Measurements from ENCODE around the gene NRAP. TPM values are rescaled to one million over a fixed set of nuclear protein-coding genes. Genes with fewer than 3 reads are reported as not detected.

Gene NRAP
- total RNA-seq, 1 donor from 2014 or later = not detected

DNA sequence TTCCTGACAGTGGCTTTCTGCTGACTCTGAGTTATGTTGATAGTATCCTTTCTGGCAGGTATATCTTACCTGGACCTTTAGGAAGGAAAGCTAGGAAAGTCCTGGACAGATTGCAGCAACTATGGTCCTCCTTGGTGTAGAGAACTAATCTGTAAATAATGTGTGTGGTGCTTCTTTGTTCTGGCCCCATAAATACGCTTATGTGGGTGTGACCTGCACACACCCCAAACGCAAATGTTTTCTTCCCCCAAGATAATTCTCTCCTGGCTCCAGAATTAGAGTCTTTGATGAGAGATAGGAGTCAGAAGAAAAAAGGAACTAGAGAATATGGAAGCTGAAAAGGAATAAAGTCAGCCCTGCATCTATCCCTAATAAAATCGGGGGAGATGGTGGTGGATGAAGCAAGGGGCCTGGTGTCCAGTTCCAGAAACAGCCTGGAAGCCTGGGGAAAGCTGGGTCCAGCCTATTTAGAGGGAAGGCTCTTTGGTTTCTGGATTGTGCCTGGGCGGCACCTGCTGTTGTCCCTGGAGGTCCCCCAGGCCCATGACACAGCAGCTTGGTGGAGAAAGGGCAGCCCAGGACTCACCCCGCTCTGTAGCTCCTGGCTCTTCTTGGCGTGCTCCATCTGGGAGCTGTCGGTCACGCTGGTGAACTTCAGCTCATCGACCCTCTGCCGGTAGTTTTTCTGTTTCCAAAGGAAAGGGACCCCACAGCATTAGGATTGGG is 38.2 kb downstream of the NRAP start:
- Mint-ChIP-seq H3K4me1 (peaks cover 12% of the 10 kb centered on the region), H3K27me3 (ENCODE audit: insufficient read depth, low read depth) (peaks cover 12% of the 10 kb centered on the region), H3K27ac (no peak overlapping the region), H3K9me3 (no peaks in the 10 kb centered on the region), H3K36me3 (no peaks in the 10 kb centered on the region), H3K4me3 (no peak overlapping the region)
- Histone ChIP-seq H3K4me3 (no peak overlapping the region), H3K79me2 (ENCODE audit: low read depth) (no peaks in the 10 kb centered on the region), H3K4me1 (peaks cover 24% of the 10 kb centered on the region), H3K4me2 (no peak overlapping the region), H3F3A (ENCODE audit: low read depth) (peaks cover 4% of the 10 kb centered on the region), H3K9ac (no peak overlapping the region), H3K9me3 (ENCODE audit: low read depth) (no peaks in the 10 kb centered on the region), H3K36me3 (no peaks in the 10 kb centered on the region), H3K27ac (no peak overlapping the region), H3K27me3 (no peaks in the 10 kb centered on the region), H4K20me1 (ENCODE audit: low read depth) (no peaks in the 10 kb centered on the region), H2AFZ (replicated peaks) (no peak overlapping the region)
- TF ChIP-seq EZH2 (IDR thresholded peaks at IDR 0.05) (no peak), EZH2phosphoT487 (IDR thresholded peaks at IDR 0.05) (no peak)
- TF ChIP-seq, protein P1, sequence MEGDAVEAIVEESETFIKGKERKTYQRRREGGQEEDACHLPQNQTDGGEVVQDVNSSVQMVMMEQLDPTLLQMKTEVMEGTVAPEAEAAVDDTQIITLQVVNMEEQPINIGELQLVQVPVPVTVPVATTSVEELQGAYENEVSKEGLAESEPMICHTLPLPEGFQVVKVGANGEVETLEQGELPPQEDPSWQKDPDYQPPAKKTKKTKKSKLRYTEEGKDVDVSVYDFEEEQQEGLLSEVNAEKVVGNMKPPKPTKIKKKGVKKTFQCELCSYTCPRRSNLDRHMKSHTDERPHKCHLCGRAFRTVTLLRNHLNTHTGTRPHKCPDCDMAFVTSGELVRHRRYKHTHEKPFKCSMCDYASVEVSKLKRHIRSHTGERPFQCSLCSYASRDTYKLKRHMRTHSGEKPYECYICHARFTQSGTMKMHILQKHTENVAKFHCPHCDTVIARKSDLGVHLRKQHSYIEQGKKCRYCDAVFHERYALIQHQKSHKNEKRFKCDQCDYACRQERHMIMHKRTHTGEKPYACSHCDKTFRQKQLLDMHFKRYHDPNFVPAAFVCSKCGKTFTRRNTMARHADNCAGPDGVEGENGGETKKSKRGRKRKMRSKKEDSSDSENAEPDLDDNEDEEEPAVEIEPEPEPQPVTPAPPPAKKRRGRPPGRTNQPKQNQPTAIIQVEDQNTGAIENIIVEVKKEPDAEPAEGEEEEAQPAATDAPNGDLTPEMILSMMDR (IDR thresholded peaks at IDR 0.05) = no peak
- DNase-seq (ENCODE audit: low spot score) = no peak

DNA sequence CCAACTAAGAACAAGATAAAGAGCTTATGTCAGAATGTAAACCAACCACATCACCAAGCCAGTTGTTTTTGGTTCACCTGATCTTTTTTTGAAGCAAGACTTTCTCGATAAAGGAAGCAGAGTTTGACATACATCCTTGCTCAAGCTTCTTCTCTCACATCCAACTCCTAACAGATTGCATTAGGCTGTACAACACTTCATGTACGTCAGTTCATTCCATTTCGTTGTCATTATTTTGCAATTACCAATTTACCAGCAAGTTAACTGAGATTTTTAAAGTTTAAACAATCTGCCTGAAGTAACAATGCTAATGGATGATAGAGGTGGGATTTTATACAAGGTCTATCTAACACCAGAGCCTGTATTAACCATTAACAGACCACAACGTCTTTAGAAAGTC is 41.0 kb downstream of the NRAP start:
- H3K4me1 Mint-ChIP-seq = peaks cover 17% of the 10 kb centered on the region
- H3K4me3 Mint-ChIP-seq = no peak overlapping the region
- no peaks in the 10 kb centered on the region for H3K9me3 Mint-ChIP-seq
- Histone ChIP-seq H3K27me3 (no peaks in the 10 kb centered on the region), H3K27ac (no peak overlapping the region), H3K4me3 (no peak overlapping the region), H3K4me2 (no peak overlapping the region), H4K20me1 (ENCODE audit: low read depth) (no peaks in the 10 kb centered on the region), H3K79me2 (ENCODE audit: low read depth) (no peaks in the 10 kb centered on the region), H3K9ac (no peak overlapping the region), H3K36me3 (no peaks in the 10 kb centered on the region), H3F3A (ENCODE audit: low read depth) (peaks cover 15% of the 10 kb centered on the region), H2AFZ (replicated peaks) (no peak overlapping the region), H3K4me1 (peaks cover 35% of the 10 kb centered on the region), H3K9me3 (ENCODE audit: low read depth) (no peaks in the 10 kb centered on the region)
- no peak for DNase-seq (ENCODE audit: low spot score)
- peaks cover 12% of the 10 kb centered on the region for H3K27me3 Mint-ChIP-seq (ENCODE audit: insufficient read depth, low read depth)
- no peaks in the 10 kb centered on the region for H3K36me3 Mint-ChIP-seq
- H3K27ac Mint-ChIP-seq = no peak overlapping the region
- TF ChIP-seq, protein P1 (IDR thresholded peaks at IDR 0.05) = no peak
- no peak for TF ChIP-seq EZH2phosphoT487 (IDR thresholded peaks at IDR 0.05)
- no peak for TF ChIP-seq EZH2 (IDR thresholded peaks at IDR 0.05)

DNA sequence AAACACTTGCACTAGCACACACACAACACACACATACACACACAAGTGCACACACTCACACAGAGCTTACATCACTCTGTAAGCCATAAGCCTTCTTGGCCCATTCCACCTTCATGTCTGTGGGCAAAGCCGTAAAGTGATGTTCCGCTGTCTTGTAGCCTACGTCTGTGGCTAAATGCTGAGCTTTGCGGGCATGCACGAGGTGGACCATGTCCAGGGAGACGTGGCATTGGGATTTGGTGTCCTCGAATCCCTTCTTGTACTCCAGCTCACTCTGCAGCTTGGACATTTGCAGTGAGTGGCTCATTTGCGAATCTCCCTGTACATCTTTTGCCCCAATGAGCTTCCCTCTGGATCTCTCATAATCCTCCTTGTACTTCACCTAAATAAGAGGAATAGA is 42.0 kb downstream of the NRAP start:
- Histone ChIP-seq H2AFZ (replicated peaks) (no peak overlapping the region), H3F3A (ENCODE audit: low read depth) (peaks cover 18% of the 10 kb centered on the region), H3K4me2 (no peak overlapping the region), H3K9ac (no peak overlapping the region), H3K4me1 (peaks cover 39% of the 10 kb centered on the region), H3K4me3 (no peak overlapping the region), H3K27ac (no peak overlapping the region), H3K79me2 (ENCODE audit: low read depth) (no peaks in the 10 kb centered on the region), H4K20me1 (ENCODE audit: low read depth) (no peaks in the 10 kb centered on the region), H3K27me3 (no peaks in the 10 kb centered on the region), H3K9me3 (ENCODE audit: low read depth) (no peaks in the 10 kb centered on the region), H3K36me3 (no peaks in the 10 kb centered on the region)
- Mint-ChIP-seq H3K4me1 (peaks cover 27% of the 10 kb centered on the region), H3K9me3 (no peaks in the 10 kb centered on the region), H3K36me3 (no peaks in the 10 kb centered on the region), H3K27me3 (ENCODE audit: insufficient read depth, low read depth) (peaks cover 12% of the 10 kb centered on the region), H3K27ac (no peak overlapping the region), H3K4me3 (no peak overlapping the region)
- DNase-seq (ENCODE audit: low spot score) = no peak
- TF ChIP-seq, protein P1 (IDR thresholded peaks at IDR 0.05) = no peak
- TF ChIP-seq EZH2 (IDR thresholded peaks at IDR 0.05) = no peak
